OCI-LY1 (cell line): ENCODE data around the gene CRACDL.

Experiments
- H2AFZ ChIP-seq: fragments of 200-600 bp; sonication (generic), shearing (Covaris generic); 2 replicates; pipeline ENCODE4 v1.6.0; 2014; ENCODE audit warnings: antibody characterized with exemption, mild to moderate bottlenecking, low read length
- H3F3A ChIP-seq: fragments of 200-600 bp; sonication (generic), shearing (Covaris generic); 2 replicates; pipeline ENCODE4 v1.6.0; 2014; ENCODE audit warnings: mild to moderate bottlenecking, antibody characterized with exemption, low read length, moderate library complexity; ENCODE audit not compliant: insufficient read depth
- H3K27ac ChIP-seq: fragments of 200-600 bp; sonication (generic); 2 replicates; pipeline ENCODE4 v1.5.1; 2014; ENCODE audit warnings: low read length, mixed run types, mild to moderate bottlenecking, low read depth; ENCODE audit not compliant: poor library complexity, severe bottlenecking
- H3K27me3 ChIP-seq: fragments of 200-600 bp; sonication (generic); 2 replicates; pipeline ENCODE4 v1.6.0; 2014; ENCODE audit warnings: antibody characterized with exemption, mild to moderate bottlenecking, low read length, moderate library complexity; ENCODE audit not compliant: insufficient read depth
- H3K36me3 ChIP-seq: fragments of 200-600 bp; sonication (generic); 2 replicates; pipeline ENCODE4 v1.6.1; 2014; ENCODE audit warnings: mild to moderate bottlenecking, antibody characterized with exemption, low read length, moderate library complexity, mixed read lengths; ENCODE audit not compliant: insufficient read depth
- H3K4me1 ChIP-seq: fragments of 200-600 bp; sonication (generic); 2 replicates; pipeline ENCODE4 v1.5.1; 2014; ENCODE audit warnings: mild to moderate bottlenecking, low read length, moderate library complexity; ENCODE audit not compliant: insufficient read depth, severe bottlenecking
- H3K4me2 ChIP-seq: fragments of 200-600 bp; sonication (generic), shearing (Covaris generic); 2 replicates; pipeline ENCODE4 v1.6.1; 2014; ENCODE audit warnings: low read length
- H3K4me3 ChIP-seq: fragments of 200-600 bp; sonication (generic); 2 replicates; pipeline ENCODE4 v1.5.1; 2014; ENCODE audit warnings: low read length, low read depth, mild to moderate bottlenecking, mixed read lengths; ENCODE audit not compliant: poor library complexity, severe bottlenecking
- H3K79me2 ChIP-seq: fragments of 200-600 bp; shearing (Covaris generic); 2 replicates; pipeline ENCODE4 v1.6.1; 2016; ENCODE audit warnings: mixed run types, low read length, mixed read lengths; ENCODE audit not compliant: insufficient read depth
- H3K9ac ChIP-seq: fragments of 200-600 bp; sonication (generic), shearing (Covaris generic); 2 replicates; pipeline ENCODE4 v1.6.1; 2014; ENCODE audit warnings: mild to moderate bottlenecking, low read length, mixed read lengths
- H3K9me2 ChIP-seq: fragments of 200-600 bp; sonication (generic), shearing (Covaris generic); 2 replicates; pipeline ENCODE4 v1.6.1; 2014; ENCODE audit warnings: low read depth, mild to moderate bottlenecking, low read length, mixed read lengths
- H3K9me3 ChIP-seq: fragments of 200-600 bp; shearing (Covaris generic); 2 replicates; pipeline ENCODE4 v1.6.1; 2014; ENCODE audit warnings: low read length, mixed read lengths
- H4K20me1 ChIP-seq: fragments of 200-600 bp; sonication (generic), shearing (Covaris generic); 2 replicates; pipeline ENCODE4 v1.6.0; 2016; ENCODE audit warnings: mild to moderate bottlenecking, low read length; ENCODE audit not compliant: insufficient read depth
- CTCF ChIP-seq: fragments of 200-600 bp; sonication (generic), shearing (Covaris generic); IDR thresholded peaks from 2 replicates; pipeline ENCODE4 v1.5.1; 2017; ENCODE audit warnings: mild to moderate bottlenecking, antibody characterized with exemption, low read length, moderate library complexity, mixed read lengths
- EZH2 ChIP-seq: fragments of 200-600 bp; sonication (generic), shearing (Covaris generic); IDR thresholded peaks from 2 replicates; pipeline ENCODE4 v1.8.0; 2017; ENCODE audit warnings: borderline replicate concordance, mixed run types, mild to moderate bottlenecking, antibody characterized with exemption, low read length, moderate library complexity, mixed read lengths

CRACDL gene

GRCh38 chr2:98825020-98825350 is 111.0 kb downstream of the CRACDL start:
- H3K4me1 ChIP-seq = no peaks in the 10 kb centered on the region
- H3K9me2 ChIP-seq = no peaks in the 10 kb centered on the region
- no peak overlapping the region for H3K27ac ChIP-seq
- no peaks in the 10 kb centered on the region for H3F3A ChIP-seq
- H4K20me1 ChIP-seq = no peaks in the 10 kb centered on the region
- H3K9me3 ChIP-seq = no peaks in the 10 kb centered on the region
- H2AFZ ChIP-seq = no peak overlapping the region
- H3K9ac ChIP-seq = no peak overlapping the region
- TF ChIP-seq EZH2 = no peak
- TF ChIP-seq CTCF = no peak
- no peak overlapping the region for H3K4me2 ChIP-seq
- H3K27me3 ChIP-seq = no peaks in the 10 kb centered on the region; the same call in none of the 2 replicates
- H3K79me2 ChIP-seq = no peaks in the 10 kb centered on the region
- H3K4me3 ChIP-seq = no peak overlapping the region
- no peaks in the 10 kb centered on the region for H3K36me3 ChIP-seq

GRCh38 chr2:98824256-98825019 is 111.6 kb downstream of the CRACDL start:
- H3K27ac ChIP-seq = no peak overlapping the region
- no peak overlapping the region for H2AFZ ChIP-seq
- no peak overlapping the region for H3K4me3 ChIP-seq
- no peaks in the 10 kb centered on the region for H3K9me2 ChIP-seq
- no peak for TF ChIP-seq EZH2
- no peaks in the 10 kb centered on the region for H3K9me3 ChIP-seq
- H3K4me2 ChIP-seq = no peak overlapping the region
- H3K9ac ChIP-seq = no peak overlapping the region
- H3K4me1 ChIP-seq = no peaks in the 10 kb centered on the region
- no peaks in the 10 kb centered on the region for H3K36me3 ChIP-seq
- H3F3A ChIP-seq = no peaks in the 10 kb centered on the region
- no peaks in the 10 kb centered on the region for H4K20me1 ChIP-seq
- no peaks in the 10 kb centered on the region; the same call in 1 of the 2 replicates for H3K27me3 ChIP-seq
- H3K79me2 ChIP-seq = no peaks in the 10 kb centered on the region

GRCh38 chr2:98823196-98824170 is 112.5 kb downstream of the CRACDL start:
- H3F3A ChIP-seq = no peaks in the 10 kb centered on the region
- H3K4me1 ChIP-seq = no peaks in the 10 kb centered on the region
- no peaks in the 10 kb centered on the region for H3K9me3 ChIP-seq
- H3K79me2 ChIP-seq = no peaks in the 10 kb centered on the region
- H3K9ac ChIP-seq = no peak overlapping the region
- TF ChIP-seq CTCF (no peak), EZH2 (no peak)
- no peaks in the 10 kb centered on the region for H4K20me1 ChIP-seq
- H3K36me3 ChIP-seq = no peaks in the 10 kb centered on the region
- no peak overlapping the region for H2AFZ ChIP-seq
- H3K4me2 ChIP-seq = no peak overlapping the region
- no peak overlapping the region for H3K27ac ChIP-seq
- H3K27me3 ChIP-seq = no peaks in the 10 kb centered on the region; the same call in 1 of the 2 replicates
- H3K9me2 ChIP-seq = no peaks in the 10 kb centered on the region
- no peak overlapping the region for H3K4me3 ChIP-seq
